HCT116 (cell line): ENCODE data around the gene SCN4A. TPM values are rescaled to one million over a fixed set of nuclear protein-coding genes. Genes with fewer than 3 reads are reported as not detected.

ENCODE experiments used
- ATAC-seq: fragments of 200-7000 bp; cut with Tn5 transposase; 2 replicates; pipeline ENCODE4 v1.9.1; 2020; ENCODE audit warnings: mild to moderate bottlenecking, moderate library complexity
- BruUV-seq: library from RNA; stranded (reverse); fragments of 400-500 nt; replicated peaks from 2 replicates; lab custom pipeline; 2021; lab: Mats Ljungman, UMichigan
- CTCF ChIA-PET: fragments of 300-600 bp; sonication (Branson Sonifier 250); formaldehyde crosslinking; loops from one replicate; lab custom pipeline; 2021; ENCODE audit warnings: antibody characterized with exemption; lab: Charles Lee
- POLR2A ChIA-PET: fragments of 300-600, 350-600 bp; sonication (Branson Sonifier 250); formaldehyde crosslinking; loops from one replicate; lab custom pipeline; 2021; ENCODE audit warnings: antibody characterized with exemption; lab: Charles Lee
- RAD21 ChIA-PET, 2 experiments: fragments of 300-600 bp; sonication (Branson Sonifier 250); formaldehyde crosslinking; loops; one replicate each; lab custom pipeline; 2023; ENCODE audit warnings: low total read pairs in 2 of 2; ENCODE audit not compliant: uncharacterized antibody in 2 of 2, unreplicated experiment in 2 of 2, low non-redundant PET in 1 of 2; lab: Charles Lee
- DNase-seq: peaks from one replicate; pipeline ENCODE4 v3.0.0-alpha.2; 2010; ENCODE audit warnings: low read depth, low spot score
- H2AFZ ChIP-seq: fragments of 200-600 bp; shearing (Covaris generic), sonication (generic); 2 replicates; pipeline ENCODE4 v1.6.1; 2017; ENCODE audit warnings: low read depth, mixed run types, mixed read lengths, antibody characterized with exemption, low read length; ENCODE audit not compliant: poor library complexity, severe bottlenecking
- H3K27ac ChIP-seq: 2 replicates; pipeline ENCODE4 v1.5.1; 2012; ENCODE audit warnings: low read depth, low read length
- H3K27me3 ChIP-seq: fragments of 200-600 bp; sonication (generic); 2 replicates; pipeline ENCODE4 v1.6.1; 2016; ENCODE audit warnings: mixed run types, low read length, mixed read lengths; ENCODE audit not compliant: insufficient read depth
- H3K36me3 ChIP-seq, 2 experiments: fragments of 200-500 bp in 1 of 2; fragments of 200-600 bp in 1 of 2; sonication (Bioruptor generic) in 1 of 2; sonication (generic) in 1 of 2; 2 replicates each; pipeline versions ENCODE4 v1.5.1 to v1.6.1; 2014 to 2016; ENCODE audit warnings: low read length in 2 of 2, inconsistent platforms in 1 of 2, mixed read lengths in 1 of 2, mixed run types in 1 of 2; ENCODE audit not compliant: insufficient read depth in 2 of 2, control insufficient read depth in 1 of 2
- H3K4me1 ChIP-seq, 2 experiments: fragments of 200-600 bp in 1 of 2; sonication (generic) in 1 of 2; 2 replicates each; pipeline versions ENCODE4 v1.5.1 to v1.6.1; 2012 to 2017; ENCODE audit warnings: low read length in 2 of 2, inconsistent platforms in 1 of 2, mild to moderate bottlenecking in 1 of 2, mixed read lengths in 1 of 2, mixed run types in 1 of 2, moderate library complexity in 1 of 2; ENCODE audit not compliant: insufficient read depth in 2 of 2, control insufficient read depth in 1 of 2
- H3K4me2 ChIP-seq: fragments of 200-600 bp; sonication (generic); 2 replicates; pipeline ENCODE4 v1.6.1; 2017; ENCODE audit warnings: mixed run types, low read length, mixed read lengths
- H3K4me3 ChIP-seq, 2 experiments: fragments of 200-600 bp in 1 of 2; sonication (generic) in 1 of 2; replicated peaks in 1 of 2; 2 replicates each; pipeline ENCODE4 v1.5.1; 2011 to 2016; ENCODE audit warnings: low read length in 2 of 2, control low read depth in 1 of 2, low read depth in 1 of 2, mild to moderate bottlenecking in 1 of 2, mixed read lengths in 1 of 2, mixed run types in 1 of 2
- H3K79me2 ChIP-seq: fragments of 200-600 bp; sonication (generic); 2 replicates; pipeline ENCODE4 v1.6.1; 2017; ENCODE audit warnings: mild to moderate bottlenecking, mixed run types, low read length, moderate library complexity, mixed read lengths; ENCODE audit not compliant: insufficient read depth
- H3K9ac ChIP-seq: fragments of 200-600 bp; sonication (generic); 2 replicates; pipeline ENCODE4 v1.6.1; 2016; ENCODE audit warnings: low read length, mixed read lengths
- H3K9me2 ChIP-seq: fragments of 200-600 bp; sonication (generic), shearing (Covaris generic); 2 replicates; pipeline ENCODE4 v1.6.1; 2017; ENCODE audit warnings: mixed run types, mild to moderate bottlenecking, moderate library complexity; ENCODE audit not compliant: insufficient read depth
- H3K9me3 ChIP-seq, 2 experiments: fragments of 200-500 bp in 1 of 2; fragments of 200-600 bp in 1 of 2; sonication (Bioruptor generic) in 1 of 2; sonication (generic) in 1 of 2; 2 replicates each; pipeline ENCODE4 v1.6.1; 2014 to 2017; ENCODE audit warnings: low read length in 2 of 2, mixed read lengths in 2 of 2, inconsistent platforms in 1 of 2, low read depth in 1 of 2, mild to moderate bottlenecking in 1 of 2, mixed run types in 1 of 2, moderate library complexity in 1 of 2; ENCODE audit not compliant: control insufficient read depth in 1 of 2, insufficient read depth in 1 of 2
- H4K20me1 ChIP-seq: fragments of 200-600 bp; sonication (generic), shearing (Covaris generic); 2 replicates; pipeline ENCODE4 v1.6.1; 2017; ENCODE audit warnings: mixed run types, mild to moderate bottlenecking, moderate library complexity; ENCODE audit not compliant: insufficient read depth
- CEBPB ChIP-seq: IDR thresholded peaks from 2 replicates; pipeline ENCODE4 v1.6.1; 2012; ENCODE audit warnings: low read depth
- ELF1 ChIP-seq: IDR thresholded peaks from 2 replicates; pipeline ENCODE4 v1.6.1; 2012; ENCODE audit warnings: low read depth, borderline replicate concordance
- EZH2phosphoT487 ChIP-seq: fragments of 200-600 bp; IDR thresholded peaks from 2 replicates; pipeline ENCODE4 v1.6.1; 2018; ENCODE audit warnings: antibody characterized with exemption, borderline replicate concordance
- SIN3A ChIP-seq: IDR thresholded peaks from 2 replicates; pipeline ENCODE4 v1.6.1; 2012; ENCODE audit warnings: low read depth
- SP1 ChIP-seq: IDR thresholded peaks from 2 replicates; pipeline ENCODE4 v1.6.1; 2012; ENCODE audit warnings: low read depth
- SRF ChIP-seq: IDR thresholded peaks from 2 replicates; pipeline ENCODE4 v1.6.1; 2012; ENCODE audit warnings: low read depth
- TCF7L2 ChIP-seq: IDR thresholded peaks from 2 replicates; pipeline ENCODE4 v1.7.0; 2011; ENCODE audit warnings: borderline replicate concordance, inconsistent platforms; ENCODE audit not compliant: insufficient read depth, insufficient read length; ENCODE audit errors: extremely low read depth
- ZFX ChIP-seq: fragments of 450-650 bp; IDR thresholded peaks from 2 replicates; pipeline ENCODE4 v1.6.1; 2017
- ZNF274 ChIP-seq: fragments of 200-500 bp; sonication (Bioruptor generic); IDR thresholded peaks from 2 replicates; pipeline ENCODE4 v1.6.1; 2014; ENCODE audit warnings: mild to moderate bottlenecking, low read depth, low read length, inconsistent platforms
- intact Hi-C: fragments of 100-400 bp; cut with micrococcal nuclease; formaldehyde crosslinking; loops from 2 replicates; pipeline ENCODE4 v1.10.0; 2022
- total RNA-seq: library from RNA; stranded (reverse); gene quantifications from one replicate; pipeline ENCODE4 v1.2.1, GENCODE V29; 2021; ENCODE audit not compliant: unreplicated experiment
- TF ChIP-seq, protein P1 (sequence below): IDR thresholded peaks from 2 replicates; pipeline ENCODE4 v1.6.1; 2012; ENCODE audit warnings: low read depth
- TF ChIP-seq, protein P2 (sequence below), 3 experiments: fragments of 200-600 bp in 1 of 3; sonication (generic) in 1 of 3; IDR thresholded peaks in 2 of 3; conservative IDR thresholded peaks in 1 of 3; 2 replicates each; pipeline ENCODE4 v1.5.1; 2012 to 2017; ENCODE audit warnings: low read depth in 2 of 3, low read length in 2 of 3, antibody characterized with exemption in 1 of 3, borderline replicate concordance in 1 of 3, control low read depth in 1 of 3, mild to moderate bottlenecking in 1 of 3, mixed read lengths in 1 of 3, mixed run types in 1 of 3, moderate library complexity in 1 of 3; ENCODE audit not compliant: insufficient read depth in 1 of 3
- TF ChIP-seq, protein P3 (sequence below): IDR thresholded peaks from 2 replicates; pipeline ENCODE4 v1.6.1; 2012
- TF ChIP-seq, protein P4 (sequence below): IDR thresholded peaks from 2 replicates; pipeline ENCODE4 v1.6.1; 2012

Gene SCN4A
- total RNA-seq, 1 experiment from 2014 or later = 2.7 TPM

DNA sequence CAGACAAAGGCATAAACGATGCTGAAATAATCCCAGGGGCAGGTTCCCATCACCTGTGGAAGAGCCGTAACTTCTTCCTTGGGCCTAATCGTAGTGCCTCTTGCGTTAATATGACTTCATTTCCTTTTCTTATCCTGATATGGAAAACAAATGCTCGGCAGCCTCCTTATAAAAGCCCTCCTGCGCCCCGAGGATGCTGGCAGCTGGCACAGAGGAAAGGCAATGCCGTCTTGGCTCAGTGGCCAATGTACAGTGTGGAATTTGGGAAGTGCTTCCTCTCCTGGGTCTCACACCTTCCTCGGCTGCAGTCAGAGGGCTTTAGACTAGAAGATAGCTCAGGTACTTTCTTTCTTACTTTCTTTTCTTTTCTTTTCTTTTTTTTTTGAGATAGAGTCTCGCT is 3.4 kb downstream of the SCN4A start:
- Histone ChIP-seq H3K9me2 (no peaks in the 10 kb centered on the region), H3K36me3 (no peaks in the 10 kb centered on the region), H4K20me1 (no peaks in the 10 kb centered on the region), H3K9ac (no peak overlapping the region), H3K27me3 (no peaks in the 10 kb centered on the region), H3K79me2 (no peaks in the 10 kb centered on the region), H3K4me3 (no peak overlapping the region), H3K9me3 (no peaks in the 10 kb centered on the region), H3K4me1 (peaks cover 11 to 23% of the 10 kb centered on the region in 2 experiments), H3K27ac (no peak overlapping the region), H3K4me2 (no peak overlapping the region), H2AFZ (no peak overlapping the region)
- BruUV-seq = no TSS peak
- TF ChIP-seq SP1 = no peak
- TF ChIP-seq, protein P1, sequence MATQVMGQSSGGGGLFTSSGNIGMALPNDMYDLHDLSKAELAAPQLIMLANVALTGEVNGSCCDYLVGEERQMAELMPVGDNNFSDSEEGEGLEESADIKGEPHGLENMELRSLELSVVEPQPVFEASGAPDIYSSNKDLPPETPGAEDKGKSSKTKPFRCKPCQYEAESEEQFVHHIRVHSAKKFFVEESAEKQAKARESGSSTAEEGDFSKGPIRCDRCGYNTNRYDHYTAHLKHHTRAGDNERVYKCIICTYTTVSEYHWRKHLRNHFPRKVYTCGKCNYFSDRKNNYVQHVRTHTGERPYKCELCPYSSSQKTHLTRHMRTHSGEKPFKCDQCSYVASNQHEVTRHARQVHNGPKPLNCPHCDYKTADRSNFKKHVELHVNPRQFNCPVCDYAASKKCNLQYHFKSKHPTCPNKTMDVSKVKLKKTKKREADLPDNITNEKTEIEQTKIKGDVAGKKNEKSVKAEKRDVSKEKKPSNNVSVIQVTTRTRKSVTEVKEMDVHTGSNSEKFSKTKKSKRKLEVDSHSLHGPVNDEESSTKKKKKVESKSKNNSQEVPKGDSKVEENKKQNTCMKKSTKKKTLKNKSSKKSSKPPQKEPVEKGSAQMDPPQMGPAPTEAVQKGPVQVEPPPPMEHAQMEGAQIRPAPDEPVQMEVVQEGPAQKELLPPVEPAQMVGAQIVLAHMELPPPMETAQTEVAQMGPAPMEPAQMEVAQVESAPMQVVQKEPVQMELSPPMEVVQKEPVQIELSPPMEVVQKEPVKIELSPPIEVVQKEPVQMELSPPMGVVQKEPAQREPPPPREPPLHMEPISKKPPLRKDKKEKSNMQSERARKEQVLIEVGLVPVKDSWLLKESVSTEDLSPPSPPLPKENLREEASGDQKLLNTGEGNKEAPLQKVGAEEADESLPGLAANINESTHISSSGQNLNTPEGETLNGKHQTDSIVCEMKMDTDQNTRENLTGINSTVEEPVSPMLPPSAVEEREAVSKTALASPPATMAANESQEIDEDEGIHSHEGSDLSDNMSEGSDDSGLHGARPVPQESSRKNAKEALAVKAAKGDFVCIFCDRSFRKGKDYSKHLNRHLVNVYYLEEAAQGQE = no peak
- no peak for TF ChIP-seq CEBPB
- TF ChIP-seq ZNF274 = no peak
- no peak for TF ChIP-seq EZH2phosphoT487
- TF ChIP-seq TCF7L2 = no peak
- no peak for TF ChIP-seq ELF1
- TF ChIP-seq SIN3A = no peak
- TF ChIP-seq, protein P2, sequence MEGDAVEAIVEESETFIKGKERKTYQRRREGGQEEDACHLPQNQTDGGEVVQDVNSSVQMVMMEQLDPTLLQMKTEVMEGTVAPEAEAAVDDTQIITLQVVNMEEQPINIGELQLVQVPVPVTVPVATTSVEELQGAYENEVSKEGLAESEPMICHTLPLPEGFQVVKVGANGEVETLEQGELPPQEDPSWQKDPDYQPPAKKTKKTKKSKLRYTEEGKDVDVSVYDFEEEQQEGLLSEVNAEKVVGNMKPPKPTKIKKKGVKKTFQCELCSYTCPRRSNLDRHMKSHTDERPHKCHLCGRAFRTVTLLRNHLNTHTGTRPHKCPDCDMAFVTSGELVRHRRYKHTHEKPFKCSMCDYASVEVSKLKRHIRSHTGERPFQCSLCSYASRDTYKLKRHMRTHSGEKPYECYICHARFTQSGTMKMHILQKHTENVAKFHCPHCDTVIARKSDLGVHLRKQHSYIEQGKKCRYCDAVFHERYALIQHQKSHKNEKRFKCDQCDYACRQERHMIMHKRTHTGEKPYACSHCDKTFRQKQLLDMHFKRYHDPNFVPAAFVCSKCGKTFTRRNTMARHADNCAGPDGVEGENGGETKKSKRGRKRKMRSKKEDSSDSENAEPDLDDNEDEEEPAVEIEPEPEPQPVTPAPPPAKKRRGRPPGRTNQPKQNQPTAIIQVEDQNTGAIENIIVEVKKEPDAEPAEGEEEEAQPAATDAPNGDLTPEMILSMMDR (IDR thresholded peaks at IDR 0.05 in 2 of 3, conservative IDR thresholded peaks at IDR 0.05 in 1 of 3; ENCODE audit: borderline replicate concordance in 1 of 3, insufficient read depth in 1 of 3, low read depth in 2 of 3, low read length in 2 of 3) = no peak
- TF ChIP-seq, protein P3, sequence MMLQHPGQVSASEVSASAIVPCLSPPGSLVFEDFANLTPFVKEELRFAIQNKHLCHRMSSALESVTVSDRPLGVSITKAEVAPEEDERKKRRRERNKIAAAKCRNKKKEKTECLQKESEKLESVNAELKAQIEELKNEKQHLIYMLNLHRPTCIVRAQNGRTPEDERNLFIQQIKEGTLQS = no peak
- no peak for TF ChIP-seq SRF
- TF ChIP-seq, protein P4, sequence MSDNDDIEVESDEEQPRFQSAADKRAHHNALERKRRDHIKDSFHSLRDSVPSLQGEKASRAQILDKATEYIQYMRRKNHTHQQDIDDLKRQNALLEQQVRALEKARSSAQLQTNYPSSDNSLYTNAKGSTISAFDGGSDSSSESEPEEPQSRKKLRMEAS = no peak
- TF ChIP-seq ZFX = no peak
- no peak for DNase-seq
- RAD21 ChIA-PET = no interaction called here
- no peak for ATAC-seq
- POLR2A ChIA-PET = no interaction called here
- CTCF ChIA-PET = interaction anchor here (1.6 kb wide), 1 partner anchor 22 kb away, joined by 7 read pairs; no protein-coding TSS in a partner anchor
- intact Hi-C loops = no loop called here
